HG03060 (cell line): ENCODE data around the gene FAM118B.
"Not testable (repeated sequence)": the region's sequence is repeated elsewhere in the genome, so short reads cannot be mapped to it uniquely, and the experiment has no call there.

Experiments used
- ATAC-seq: cut with Tn5 transposase; IDR thresholded peaks from one replicate; pipeline ENCODE4 v1.9.1; 2021; ENCODE audit warnings: low read depth, moderate number of reproducible peaks; ENCODE audit not compliant: unreplicated experiment

The FAM118B gene

GRCh38 chr11:126305699-126306098 is 94.1 kb downstream of the FAM118B start:
- ATAC-seq = peak; percentile 45

DNA sequence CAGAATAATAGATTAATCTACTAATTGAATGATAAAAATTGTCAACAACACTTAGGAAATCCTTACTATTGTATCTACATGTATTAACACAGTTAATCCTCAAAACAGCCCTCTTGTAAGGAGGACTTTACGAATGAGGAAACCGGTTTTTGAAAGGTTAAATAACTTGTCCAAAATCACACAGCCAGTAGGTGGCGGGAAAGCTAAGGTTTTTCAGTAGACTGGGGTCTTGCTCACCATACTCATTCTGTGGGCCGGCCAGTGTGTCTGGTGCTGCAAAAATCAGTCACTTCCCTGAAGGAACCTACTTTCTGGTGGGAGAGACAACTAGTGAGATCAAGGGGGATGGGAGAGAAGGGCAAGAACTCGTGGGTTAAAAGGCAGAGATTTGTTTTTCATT is 96.1 kb downstream of the FAM118B start:
- no peak for ATAC-seq

DNA sequence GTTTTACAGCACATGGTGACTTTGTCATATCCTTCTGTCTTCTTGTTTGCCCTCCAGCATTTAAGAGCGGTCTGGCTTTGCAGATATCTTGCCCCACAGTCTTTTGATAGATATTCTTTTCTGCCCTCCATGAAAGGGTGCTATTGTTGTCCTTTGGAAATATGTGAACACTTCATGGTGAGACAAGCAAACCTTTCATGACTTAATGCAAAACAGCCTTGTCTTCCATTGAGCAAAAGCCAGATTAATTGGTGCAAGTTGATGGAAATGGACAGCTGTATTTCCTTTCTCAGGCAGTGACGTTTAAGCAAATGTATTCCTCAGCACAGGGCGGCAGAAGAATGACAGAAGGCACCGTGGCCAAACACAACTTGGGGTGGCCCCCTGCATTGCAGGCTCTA is 96.7 kb downstream of the FAM118B start:
- ATAC-seq = no peak

- not testable (repeated sequence) for ATAC-seq
Observed at GRCh38 chr11:126308771-126309170, 97.2 kb downstream of the FAM118B start.

GRCh38 chr11:126310200-126310991 is 98.8 kb downstream of the FAM118B start:
- ATAC-seq = no peak

DNA sequence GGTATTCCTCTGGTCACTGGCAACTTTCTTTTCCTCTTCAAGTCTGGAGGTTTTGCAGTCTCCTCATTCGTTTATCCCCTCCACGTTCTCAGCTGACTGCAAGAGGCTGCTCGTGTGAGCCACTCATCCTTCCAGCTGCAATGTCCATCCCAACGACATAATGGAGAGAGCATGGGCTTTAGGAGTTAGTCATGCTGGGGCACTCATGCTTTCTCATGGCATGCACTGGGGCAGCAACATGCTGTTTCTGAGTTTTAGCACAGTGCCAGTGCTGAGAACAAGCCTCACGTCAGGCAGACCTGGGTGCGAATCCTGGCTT is 99.4 kb downstream of the FAM118B start:
- ATAC-seq = no peak

GRCh38 chr11:126311401-126312291 is 100.1 kb downstream of the FAM118B start:
- peak; percentile 51 for ATAC-seq
